ENCODE data around the gene DNER. TPM values are rescaled to one million over a fixed set of nuclear protein-coding genes. Genes with fewer than 3 reads are reported as not detected.
"Not testable (repeated sequence)": the region's sequence is repeated elsewhere in the genome, so short reads cannot be mapped to it uniquely, and the experiment has no call there.

Gene DNER
- total RNA-seq, 1 donor from 2014 or later, result not detected

DNA sequence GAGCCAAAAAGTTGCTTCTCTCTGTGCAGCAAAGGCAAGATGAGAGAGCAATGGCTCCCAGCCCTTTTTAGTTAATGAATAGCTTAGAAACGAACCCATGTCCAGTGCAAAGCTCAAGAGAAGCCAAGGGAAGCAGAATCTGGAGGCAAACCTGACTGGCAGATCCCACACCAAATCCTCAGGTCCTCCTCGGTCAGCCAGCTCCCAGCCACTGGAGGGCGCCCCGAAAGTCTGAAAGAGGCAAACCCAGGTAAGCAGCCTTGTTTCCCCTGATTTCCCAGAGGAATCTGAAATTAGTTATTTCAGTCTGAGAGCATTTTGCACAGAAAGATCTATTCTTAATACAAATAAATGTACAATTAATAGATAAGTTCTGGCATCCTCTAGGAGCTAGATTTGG lies 372.0 kb downstream of the DNER start:
- Mint-ChIP-seq H3K27me3 (ENCODE audit: low read depth) (peaks cover 11% of the 10 kb centered on the region), H3K36me3 (ENCODE audit: low read depth) (no peaks in the 10 kb centered on the region), H3K27ac (ENCODE audit: unreplicated experiment) (no peak overlapping the region), H3K9me3 (ENCODE audit: low read depth) (no peaks in the 10 kb centered on the region), H3K4me1 (ENCODE audit: low read depth) (no peaks in the 10 kb centered on the region), H3K4me3 (ENCODE audit: unreplicated experiment) (no peak overlapping the region)
- no peak for DNase-seq (ENCODE audit: low spot score)
- TF ChIP-seq, protein P1, sequence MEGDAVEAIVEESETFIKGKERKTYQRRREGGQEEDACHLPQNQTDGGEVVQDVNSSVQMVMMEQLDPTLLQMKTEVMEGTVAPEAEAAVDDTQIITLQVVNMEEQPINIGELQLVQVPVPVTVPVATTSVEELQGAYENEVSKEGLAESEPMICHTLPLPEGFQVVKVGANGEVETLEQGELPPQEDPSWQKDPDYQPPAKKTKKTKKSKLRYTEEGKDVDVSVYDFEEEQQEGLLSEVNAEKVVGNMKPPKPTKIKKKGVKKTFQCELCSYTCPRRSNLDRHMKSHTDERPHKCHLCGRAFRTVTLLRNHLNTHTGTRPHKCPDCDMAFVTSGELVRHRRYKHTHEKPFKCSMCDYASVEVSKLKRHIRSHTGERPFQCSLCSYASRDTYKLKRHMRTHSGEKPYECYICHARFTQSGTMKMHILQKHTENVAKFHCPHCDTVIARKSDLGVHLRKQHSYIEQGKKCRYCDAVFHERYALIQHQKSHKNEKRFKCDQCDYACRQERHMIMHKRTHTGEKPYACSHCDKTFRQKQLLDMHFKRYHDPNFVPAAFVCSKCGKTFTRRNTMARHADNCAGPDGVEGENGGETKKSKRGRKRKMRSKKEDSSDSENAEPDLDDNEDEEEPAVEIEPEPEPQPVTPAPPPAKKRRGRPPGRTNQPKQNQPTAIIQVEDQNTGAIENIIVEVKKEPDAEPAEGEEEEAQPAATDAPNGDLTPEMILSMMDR (IDR thresholded peaks at IDR 0.05), result peak; percentile 69

- Mint-ChIP-seq H3K4me3 (ENCODE audit: unreplicated experiment) (no peak overlapping the region), H3K27me3 (ENCODE audit: low read depth) (peaks cover 6% of the 10 kb centered on the region), H3K9me3 (ENCODE audit: low read depth) (no peaks in the 10 kb centered on the region), H3K27ac (ENCODE audit: unreplicated experiment) (no peak overlapping the region), H3K36me3 (ENCODE audit: low read depth) (no peaks in the 10 kb centered on the region), H3K4me1 (ENCODE audit: low read depth) (no peaks in the 10 kb centered on the region)
- TF ChIP-seq, protein P1 (IDR thresholded peaks at IDR 0.05), result no peak
- no peak for DNase-seq (ENCODE audit: low spot score)
Observed at GRCh38 chr2:229340086-229340760, 374.1 kb downstream of the DNER start.

DNA sequence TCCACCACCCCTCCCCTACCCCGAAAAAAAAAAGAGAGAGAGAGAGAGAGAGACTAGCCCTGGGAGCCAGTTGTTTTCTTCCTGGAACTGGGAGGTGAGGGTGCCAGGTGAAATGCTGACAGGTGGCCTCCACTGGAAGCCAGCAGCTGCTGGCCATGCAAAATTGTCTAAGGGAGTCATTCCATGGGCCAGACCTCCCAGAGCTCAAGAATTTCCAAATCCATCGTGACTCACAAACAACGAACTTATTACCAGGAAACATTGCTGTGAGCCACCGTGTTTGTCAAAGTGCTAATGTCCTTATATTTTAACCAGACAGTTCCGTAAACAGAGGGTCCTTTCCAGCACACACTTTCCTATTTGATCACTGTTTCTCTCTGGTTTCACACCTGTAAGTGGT lies 374.7 kb downstream of the DNER start:
- no peaks in the 10 kb centered on the region for H3K36me3 Mint-ChIP-seq (ENCODE audit: low read depth)
- DNase-seq (ENCODE audit: low spot score), result no peak
- no peak overlapping the region for H3K27ac Mint-ChIP-seq (ENCODE audit: unreplicated experiment)
- no peak overlapping the region for H3K4me3 Mint-ChIP-seq (ENCODE audit: unreplicated experiment)
- no peaks in the 10 kb centered on the region for H3K4me1 Mint-ChIP-seq (ENCODE audit: low read depth)
- H3K9me3 Mint-ChIP-seq (ENCODE audit: low read depth), result no peaks in the 10 kb centered on the region
- TF ChIP-seq, protein P1 (IDR thresholded peaks at IDR 0.05), result no peak
- peaks cover 3% of the 10 kb centered on the region for H3K27me3 Mint-ChIP-seq (ENCODE audit: low read depth)

GRCh38 chr2:229339171-229339570 lies 375.2 kb downstream of the DNER start:
- not testable (repeated sequence) for H3K4me1 Mint-ChIP-seq (ENCODE audit: low read depth); H3K27ac Mint-ChIP-seq (ENCODE audit: unreplicated experiment); H3K36me3 Mint-ChIP-seq (ENCODE audit: low read depth); DNase-seq (ENCODE audit: low spot score); H3K27me3 Mint-ChIP-seq (ENCODE audit: low read depth); H3K9me3 Mint-ChIP-seq (ENCODE audit: low read depth); H3K4me3 Mint-ChIP-seq (ENCODE audit: unreplicated experiment)

DNA sequence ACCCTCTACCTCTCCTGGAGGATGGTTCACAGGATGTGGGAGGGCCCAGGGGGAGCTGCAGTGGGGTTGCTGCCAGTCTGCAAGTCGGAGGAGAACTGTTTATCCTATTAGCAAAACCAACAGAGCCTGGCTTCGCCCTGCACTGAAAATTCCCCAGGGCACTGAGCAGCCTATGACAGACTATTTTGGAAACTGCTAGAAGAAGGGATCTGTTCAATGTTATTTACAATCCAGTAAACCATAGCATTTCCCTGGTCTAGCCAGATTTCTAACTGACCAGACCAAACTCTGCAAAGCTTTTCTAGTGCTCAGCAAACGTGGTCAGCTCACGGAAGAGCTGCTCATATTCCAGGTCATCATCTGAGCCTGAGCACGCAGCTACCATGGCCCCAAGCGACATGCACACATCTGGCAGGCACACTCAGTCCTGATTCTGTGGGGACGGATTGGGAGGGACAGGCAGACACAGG lies 378.4 kb downstream of the DNER start:
- TF ChIP-seq, protein P1 (IDR thresholded peaks at IDR 0.05), result no peak
- Mint-ChIP-seq H3K27ac (ENCODE audit: unreplicated experiment) (no peak overlapping the region), H3K4me1 (ENCODE audit: low read depth) (no peaks in the 10 kb centered on the region), H3K36me3 (ENCODE audit: low read depth) (no peaks in the 10 kb centered on the region), H3K27me3 (ENCODE audit: low read depth) (no peaks in the 10 kb centered on the region), H3K9me3 (ENCODE audit: low read depth) (no peaks in the 10 kb centered on the region), H3K4me3 (ENCODE audit: unreplicated experiment) (no peak overlapping the region)
- no peak for DNase-seq (ENCODE audit: low spot score)

- no peak for DNase-seq (ENCODE audit: low spot score)
- TF ChIP-seq, protein P1 (IDR thresholded peaks at IDR 0.05), result no peak
- no peaks in the 10 kb centered on the region for H3K4me1 Mint-ChIP-seq (ENCODE audit: low read depth)
- H3K27ac Mint-ChIP-seq (ENCODE audit: unreplicated experiment), result no peak overlapping the region
- H3K27me3 Mint-ChIP-seq (ENCODE audit: low read depth), result no peaks in the 10 kb centered on the region
- no peaks in the 10 kb centered on the region for H3K9me3 Mint-ChIP-seq (ENCODE audit: low read depth)
- H3K4me3 Mint-ChIP-seq (ENCODE audit: unreplicated experiment), result no peak overlapping the region
- H3K36me3 Mint-ChIP-seq (ENCODE audit: low read depth), result no peaks in the 10 kb centered on the region
Observed at GRCh38 chr2:229335330-229335729, 379.0 kb downstream of the DNER start.
